K562 (cell line): ENCODE measurements around the gene TTLL8. TPM values are rescaled to one million over a fixed set of nuclear protein-coding genes. Genes with fewer than 3 reads are reported as not detected.

ENCODE experiments used
- ELF1 ChIP-seq: fragments of 200-800 bp; sonication (Bioruptor generic); IDR thresholded peaks from 2 replicates; pipeline ENCODE4 v1.6.1; 2016; ENCODE audit warnings: missing genetic modification characterization, missing compliant biosample characterization
- ETS2 ChIP-seq: IDR thresholded peaks from 2 replicates; pipeline ENCODE4 v1.6.1; 2016; ENCODE audit warnings: borderline replicate concordance, missing genetic modification characterization, mild to moderate bottlenecking, moderate library complexity, missing compliant biosample characterization; ENCODE audit not compliant: poor library complexity, severe bottlenecking
- FOSL1 ChIP-seq: fragments of 200-800 bp; sonication (Bioruptor generic); conservative IDR thresholded peaks from 2 replicates; pipeline ENCODE4 v1.6.1; 2016; ENCODE audit warnings: missing genetic modification characterization, missing compliant biosample characterization
- GABPB2 ChIP-seq: fragments of 250-450 bp; sonication (Bioruptor Pico); conservative IDR thresholded peaks from 2 replicates; pipeline ENCODE4 v1.5.1; 2021; ENCODE audit warnings: mild to moderate bottlenecking
- LARP7 ChIP-seq: fragments of 450-650 bp; IDR thresholded peaks from 2 replicates; pipeline ENCODE4 v1.6.1; 2016
- NUFIP1 ChIP-seq: fragments of 450-650 bp; IDR thresholded peaks from 2 replicates; pipeline ENCODE4 v1.6.1; 2018; ENCODE audit not compliant: partially characterized antibody
- POLR2A ChIP-seq: fragments of 450-650 bp; conservative IDR thresholded peaks from 2 replicates; pipeline ENCODE4 v1.6.1; 2016
- SPI1 ChIP-seq: IDR thresholded peaks from 2 replicates; pipeline ENCODE4 v1.6.1; 2011; ENCODE audit warnings: low read depth, low read length, control low read depth, borderline replicate concordance
- XRCC4 ChIP-seq: IDR thresholded peaks from one replicate; pipeline ENCODE4 v1.6.1; 2011; ENCODE audit not compliant: insufficient read depth, insufficient read length; ENCODE audit errors: extremely low read depth
- XRCC5 ChIP-seq: fragments of 200-400 bp; formaldehyde crosslinking; IDR thresholded peaks from 2 replicates; pipeline ENCODE4 v1.6.1; 2017; ENCODE audit warnings: low read depth, mild to moderate bottlenecking, low read length
- ZFX ChIP-seq: sonication (generic); formaldehyde crosslinking; IDR thresholded peaks from 2 replicates; pipeline ENCODE4 v1.8.0; 2022; ENCODE audit warnings: mild to moderate bottlenecking, missing genetic modification reagents, moderate library complexity
- ZNF41 ChIP-seq: fragments of 250-450 bp; sonication (Bioruptor Pico); conservative IDR thresholded peaks from 2 replicates; pipeline ENCODE4 v1.4.0; 2020; ENCODE audit warnings: mild to moderate bottlenecking
- ZNF561 ChIP-seq: fragments of 450-650 bp; formaldehyde crosslinking; conservative IDR thresholded peaks from 2 replicates; pipeline ENCODE4 v1.4.0; 2020; ENCODE audit warnings: mild to moderate bottlenecking, moderate library complexity
- polyA plus RNA-seq, 8 experiments: library from polyadenylated mRNA; depleted of rRNA in 4 of 8; stranded (reverse) in 5 of 8; unstranded in 3 of 8; fragments of >200 nt; fragmentation: Nextera tagmentation in 2 of 8; fragmentation: Illumina TruSeq in 1 of 8; extraction: Ambion mirVana in 2 of 8; extraction: Trizol in 1 of 8; gene quantifications; 2 replicates each; pipeline versions ENCODE4 v1.2.1 to v1.2.3, GENCODE V29; 2011 to 2014; ENCODE audit warnings: inconsistent platforms in 1 of 8, missing spikeins in 1 of 8
- total RNA-seq, 7 experiments: library from RNA; depleted of rRNA in 6 of 7; stranded (reverse); fragments of >200 nt in 6 of 7; fragmentation: Illumina TruSeq in 2 of 7; extraction: Trizol in 2 of 7; gene quantifications; 2 replicates each; pipeline versions ENCODE4 v1.2.1 to v1.2.3, GENCODE V29; 2011 to 2021; ENCODE audit warnings: low replicate concordance in 1 of 7
- TF ChIP-seq, protein P1 (sequence below): sonication (generic); formaldehyde crosslinking; IDR thresholded peaks from 2 replicates; pipeline ENCODE4 v1.8.1; 2022; ENCODE audit warnings: missing genetic modification reagents
- TF ChIP-seq, protein P2 (sequence below): fragments of 450-650 bp; IDR thresholded peaks from 2 replicates; pipeline ENCODE4 v1.6.1; 2016
- TF ChIP-seq, protein P3 (sequence below): fragments of 450-650 bp; IDR thresholded peaks from 2 replicates; pipeline ENCODE4 v1.6.1; 2016; ENCODE audit warnings: antibody characterized with exemption
- TF ChIP-seq, protein P4 (sequence below): fragments of 450-650 bp; IDR thresholded peaks from 2 replicates; pipeline ENCODE4 v1.6.1; 2016; ENCODE audit warnings: mild to moderate bottlenecking
- TF ChIP-seq, protein P5 (sequence below), 2 experiments: fragments of 450-650 bp; IDR thresholded peaks; 2 replicates each; pipeline ENCODE4 v1.6.1; 2018; ENCODE audit warnings: mild to moderate bottlenecking in 2 of 2, low read depth in 1 of 2; ENCODE audit not compliant: partially characterized antibody in 2 of 2

TTLL8 gene
- total and polyA plus RNA-seq, 9 of the 15 experiments (the other 6 are each of a cell fraction or from before 2014, with no cell fraction given): not detected

DNA sequence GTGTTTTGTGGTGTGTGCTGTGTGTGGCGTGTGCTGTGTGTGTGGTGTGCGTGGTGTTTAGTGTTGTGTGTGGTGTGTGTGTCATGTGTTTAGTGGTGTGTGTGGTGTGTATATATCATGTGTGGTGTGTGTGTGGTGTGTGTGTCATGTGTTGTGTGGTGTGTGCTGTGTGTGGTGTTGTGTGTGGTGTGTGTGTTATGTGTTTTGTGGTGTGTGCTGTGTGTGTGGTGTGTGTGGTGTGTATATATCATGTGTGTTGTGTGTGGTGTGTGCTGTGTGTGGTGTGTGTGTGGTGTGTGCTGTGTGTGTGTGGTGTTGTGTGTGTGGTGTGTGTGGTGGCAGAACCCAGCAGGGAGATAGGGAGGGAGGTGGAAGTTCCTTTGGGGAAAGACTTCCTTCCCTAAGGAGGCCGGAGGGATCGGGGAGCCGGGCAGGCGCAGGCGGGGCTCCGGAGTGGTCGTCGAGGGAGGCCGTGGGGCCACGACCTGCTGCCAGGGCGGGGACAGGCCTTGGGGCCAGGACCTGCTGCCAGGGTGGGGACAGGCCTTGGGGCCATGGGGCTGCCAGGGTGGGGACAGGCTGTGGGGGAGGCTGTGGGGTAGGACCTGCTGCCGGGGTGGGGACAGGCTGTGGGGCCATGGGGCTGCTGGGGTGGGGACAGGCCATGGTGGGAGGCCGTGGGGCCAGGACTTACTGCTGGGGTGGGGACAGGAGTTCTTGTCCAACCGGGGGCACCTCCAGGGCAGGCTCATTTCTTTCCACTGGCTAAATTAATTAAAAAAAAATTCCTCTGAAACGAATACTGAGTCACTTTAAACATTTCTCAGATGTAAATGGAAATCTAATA lies 82.3 kb downstream of the TTLL8 start (continued):
- TF ChIP-seq, protein P1, sequence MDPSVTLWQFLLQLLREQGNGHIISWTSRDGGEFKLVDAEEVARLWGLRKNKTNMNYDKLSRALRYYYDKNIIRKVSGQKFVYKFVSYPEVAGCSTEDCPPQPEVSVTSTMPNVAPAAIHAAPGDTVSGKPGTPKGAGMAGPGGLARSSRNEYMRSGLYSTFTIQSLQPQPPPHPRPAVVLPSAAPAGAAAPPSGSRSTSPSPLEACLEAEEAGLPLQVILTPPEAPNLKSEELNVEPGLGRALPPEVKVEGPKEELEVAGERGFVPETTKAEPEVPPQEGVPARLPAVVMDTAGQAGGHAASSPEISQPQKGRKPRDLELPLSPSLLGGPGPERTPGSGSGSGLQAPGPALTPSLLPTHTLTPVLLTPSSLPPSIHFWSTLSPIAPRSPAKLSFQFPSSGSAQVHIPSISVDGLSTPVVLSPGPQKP (CRISPR knock-in tag): no peak
- TF ChIP-seq POLR2A (0 out of 2 replicates have a peak, but pooled peaks have one; percentile 22), ELF1 (no peak), LARP7 (peak; percentile 96), ETS2 (no peak), XRCC4 (no peak), ZNF561 (CRISPR knock-in tag) (no peak), ZFX (CRISPR knock-in tag) (0 out of 2 replicates have a peak, but pooled peaks have one; percentile 53), GABPB2 (CRISPR knock-in tag) (no peak), NUFIP1 (no peak), ZNF41 (CRISPR knock-in tag) (no peak), FOSL1 (no peak), SPI1 (no peak), XRCC5 (no peak)
- TF ChIP-seq, protein P2, sequence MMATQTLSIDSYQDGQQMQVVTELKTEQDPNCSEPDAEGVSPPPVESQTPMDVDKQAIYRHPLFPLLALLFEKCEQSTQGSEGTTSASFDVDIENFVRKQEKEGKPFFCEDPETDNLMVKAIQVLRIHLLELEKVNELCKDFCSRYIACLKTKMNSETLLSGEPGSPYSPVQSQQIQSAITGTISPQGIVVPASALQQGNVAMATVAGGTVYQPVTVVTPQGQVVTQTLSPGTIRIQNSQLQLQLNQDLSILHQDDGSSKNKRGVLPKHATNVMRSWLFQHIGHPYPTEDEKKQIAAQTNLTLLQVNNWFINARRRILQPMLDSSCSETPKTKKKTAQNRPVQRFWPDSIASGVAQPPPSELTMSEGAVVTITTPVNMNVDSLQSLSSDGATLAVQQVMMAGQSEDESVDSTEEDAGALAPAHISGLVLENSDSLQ: no peak
- TF ChIP-seq, protein P3, sequence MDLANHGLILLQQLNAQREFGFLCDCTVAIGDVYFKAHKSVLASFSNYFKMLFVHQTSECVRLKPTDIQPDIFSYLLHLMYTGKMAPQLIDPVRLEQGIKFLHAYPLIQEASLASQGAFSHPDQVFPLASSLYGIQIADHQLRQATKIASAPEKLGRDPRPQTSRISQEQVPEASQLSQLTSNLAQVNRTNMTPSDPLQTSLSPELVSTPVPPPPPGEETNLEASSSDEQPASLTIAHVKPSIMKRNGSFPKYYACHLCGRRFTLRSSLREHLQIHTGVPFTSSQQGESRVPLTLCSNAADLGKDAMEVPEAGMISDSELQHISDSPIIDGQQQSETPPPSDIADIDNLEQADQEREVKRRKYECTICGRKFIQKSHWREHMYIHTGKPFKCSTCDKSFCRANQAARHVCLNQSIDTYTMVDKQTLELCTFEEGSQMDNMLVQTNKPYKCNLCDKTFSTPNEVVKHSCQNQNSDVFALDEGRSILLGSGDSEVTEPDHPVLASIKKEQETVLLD: 0 out of 2 replicates have a peak, but pooled peaks have one; percentile 38
- TF ChIP-seq, protein P4, sequence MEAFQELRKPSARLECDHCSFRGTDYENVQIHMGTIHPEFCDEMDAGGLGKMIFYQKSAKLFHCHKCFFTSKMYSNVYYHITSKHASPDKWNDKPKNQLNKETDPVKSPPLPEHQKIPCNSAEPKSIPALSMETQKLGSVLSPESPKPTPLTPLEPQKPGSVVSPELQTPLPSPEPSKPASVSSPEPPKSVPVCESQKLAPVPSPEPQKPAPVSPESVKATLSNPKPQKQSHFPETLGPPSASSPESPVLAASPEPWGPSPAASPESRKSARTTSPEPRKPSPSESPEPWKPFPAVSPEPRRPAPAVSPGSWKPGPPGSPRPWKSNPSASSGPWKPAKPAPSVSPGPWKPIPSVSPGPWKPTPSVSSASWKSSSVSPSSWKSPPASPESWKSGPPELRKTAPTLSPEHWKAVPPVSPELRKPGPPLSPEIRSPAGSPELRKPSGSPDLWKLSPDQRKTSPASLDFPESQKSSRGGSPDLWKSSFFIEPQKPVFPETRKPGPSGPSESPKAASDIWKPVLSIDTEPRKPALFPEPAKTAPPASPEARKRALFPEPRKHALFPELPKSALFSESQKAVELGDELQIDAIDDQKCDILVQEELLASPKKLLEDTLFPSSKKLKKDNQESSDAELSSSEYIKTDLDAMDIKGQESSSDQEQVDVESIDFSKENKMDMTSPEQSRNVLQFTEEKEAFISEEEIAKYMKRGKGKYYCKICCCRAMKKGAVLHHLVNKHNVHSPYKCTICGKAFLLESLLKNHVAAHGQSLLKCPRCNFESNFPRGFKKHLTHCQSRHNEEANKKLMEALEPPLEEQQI: no peak
- TF ChIP-seq, protein P5, sequence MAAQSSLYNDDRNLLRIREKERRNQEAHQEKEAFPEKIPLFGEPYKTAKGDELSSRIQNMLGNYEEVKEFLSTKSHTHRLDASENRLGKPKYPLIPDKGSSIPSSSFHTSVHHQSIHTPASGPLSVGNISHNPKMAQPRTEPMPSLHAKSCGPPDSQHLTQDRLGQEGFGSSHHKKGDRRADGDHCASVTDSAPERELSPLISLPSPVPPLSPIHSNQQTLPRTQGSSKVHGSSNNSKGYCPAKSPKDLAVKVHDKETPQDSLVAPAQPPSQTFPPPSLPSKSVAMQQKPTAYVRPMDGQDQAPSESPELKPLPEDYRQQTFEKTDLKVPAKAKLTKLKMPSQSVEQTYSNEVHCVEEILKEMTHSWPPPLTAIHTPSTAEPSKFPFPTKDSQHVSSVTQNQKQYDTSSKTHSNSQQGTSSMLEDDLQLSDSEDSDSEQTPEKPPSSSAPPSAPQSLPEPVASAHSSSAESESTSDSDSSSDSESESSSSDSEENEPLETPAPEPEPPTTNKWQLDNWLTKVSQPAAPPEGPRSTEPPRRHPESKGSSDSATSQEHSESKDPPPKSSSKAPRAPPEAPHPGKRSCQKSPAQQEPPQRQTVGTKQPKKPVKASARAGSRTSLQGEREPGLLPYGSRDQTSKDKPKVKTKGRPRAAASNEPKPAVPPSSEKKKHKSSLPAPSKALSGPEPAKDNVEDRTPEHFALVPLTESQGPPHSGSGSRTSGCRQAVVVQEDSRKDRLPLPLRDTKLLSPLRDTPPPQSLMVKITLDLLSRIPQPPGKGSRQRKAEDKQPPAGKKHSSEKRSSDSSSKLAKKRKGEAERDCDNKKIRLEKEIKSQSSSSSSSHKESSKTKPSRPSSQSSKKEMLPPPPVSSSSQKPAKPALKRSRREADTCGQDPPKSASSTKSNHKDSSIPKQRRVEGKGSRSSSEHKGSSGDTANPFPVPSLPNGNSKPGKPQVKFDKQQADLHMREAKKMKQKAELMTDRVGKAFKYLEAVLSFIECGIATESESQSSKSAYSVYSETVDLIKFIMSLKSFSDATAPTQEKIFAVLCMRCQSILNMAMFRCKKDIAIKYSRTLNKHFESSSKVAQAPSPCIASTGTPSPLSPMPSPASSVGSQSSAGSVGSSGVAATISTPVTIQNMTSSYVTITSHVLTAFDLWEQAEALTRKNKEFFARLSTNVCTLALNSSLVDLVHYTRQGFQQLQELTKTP (IDR thresholded peaks at IDR 0.05; ENCODE audit: low read depth in 1 of 2, partially characterized antibody in 2 of 2): peak in 1 of 2 experiments; percentile 32
